Lung (tissue), 12 donors: ENCODE measurements around the gene PAPPA. TPM values are rescaled to one million over a fixed set of nuclear protein-coding genes. Genes with fewer than 3 reads are reported as not detected.

Experiments
- ATAC-seq: fragments of 200-7000 bp; cut with Tn5 transposase; one replicate; pipeline ENCODE4 v1.9.1; 2020; ENCODE audit warnings: moderate number of reproducible peaks; ENCODE audit not compliant: insufficient read depth, low FRiP score
- DNase-seq, 3 donors: peaks; one replicate each; pipeline ENCODE4 v3.0.0-alpha.2; 2013 to 2017
- H3K27ac ChIP-seq, 2 donors: one replicate each; pipeline ENCODE4 v1.5.1; 2013; ENCODE audit warnings: mild to moderate bottlenecking in 2 of 2, moderate library complexity in 2 of 2, control low read depth in 1 of 2, inconsistent platforms in 1 of 2, low read depth in 1 of 2, low read length in 1 of 2
- H3K27me3 ChIP-seq, 3 donors: one replicate each; pipeline ENCODE4 v1.5.1; 2013; ENCODE audit warnings: low read length in 2 of 3; ENCODE audit not compliant: control insufficient read depth in 3 of 3, insufficient read depth in 3 of 3
- H3K36me3 ChIP-seq, 4 donors: one replicate each; pipeline ENCODE4 v1.5.1; 2013; ENCODE audit warnings: low read length in 4 of 4, mild to moderate bottlenecking in 1 of 4, moderate library complexity in 1 of 4; ENCODE audit not compliant: control insufficient read depth in 4 of 4, insufficient read depth in 4 of 4
- H3K4me1 ChIP-seq, 5 donors: one replicate each; pipeline ENCODE4 v1.5.1; 2013; ENCODE audit warnings: low read length in 5 of 5, mild to moderate bottlenecking in 2 of 5, moderate library complexity in 1 of 5; ENCODE audit not compliant: control insufficient read depth in 5 of 5, insufficient read depth in 5 of 5
- H3K4me3 ChIP-seq: one replicate; pipeline ENCODE4 v1.5.1; 2013; ENCODE audit warnings: mild to moderate bottlenecking, control low read depth, moderate library complexity
- H3K9ac ChIP-seq, 2 donors: one replicate each; pipeline ENCODE4 v1.5.1; 2013; ENCODE audit warnings: low read length in 2 of 2, control low read depth in 1 of 2; ENCODE audit not compliant: insufficient read depth in 1 of 2
- H3K9me3 ChIP-seq, 4 donors: one replicate each; pipeline ENCODE4 v1.5.1; 2013; ENCODE audit warnings: low read length in 3 of 4, mild to moderate bottlenecking in 1 of 4, moderate library complexity in 1 of 4; ENCODE audit not compliant: control insufficient read depth in 4 of 4, insufficient read depth in 3 of 4
- CTCF ChIP-seq: IDR thresholded peaks from 2 replicates; pipeline ENCODE4 v1.5.1; 2012; ENCODE audit warnings: mild to moderate bottlenecking; ENCODE audit errors: control extremely low read depth, extremely low read depth
- WGBS, 2 donors: extraction: QIAGEN DNeasy Blood & Tissue Kit; methylation state at CpG; one replicate each; pipeline ENCODE4 v1.1.7; 2013; 5-methylcytosine and 5-hydroxymethylcytosine counted together
- polyA plus RNA-seq, 2 donors: library from polyadenylated mRNA; stranded (reverse); fragments of 200-250 nt; gene quantifications; one replicate each; pipeline ENCODE4 v1.2.1, GENCODE V29; 2013
- total RNA-seq, 2 donors: library from RNA; depleted of rRNA in 1 of 2; stranded (reverse); fragments of >200 nt in 1 of 2; gene quantifications; one replicate each; pipeline ENCODE4 v1.2.1, GENCODE V29; 2014 to 2021
- donor health status: control.
- donor health status: control.
- donor health status: Bipolar disorder and iron deficiency.
- donor health status: healthy.
- donor health status: DM: yes; HTN: yes; CAD: no.

PAPPA gene
- total and polyA plus RNA-seq, 4 donors = 0.45 to 6.7 (median 3.6) TPM

DNA sequence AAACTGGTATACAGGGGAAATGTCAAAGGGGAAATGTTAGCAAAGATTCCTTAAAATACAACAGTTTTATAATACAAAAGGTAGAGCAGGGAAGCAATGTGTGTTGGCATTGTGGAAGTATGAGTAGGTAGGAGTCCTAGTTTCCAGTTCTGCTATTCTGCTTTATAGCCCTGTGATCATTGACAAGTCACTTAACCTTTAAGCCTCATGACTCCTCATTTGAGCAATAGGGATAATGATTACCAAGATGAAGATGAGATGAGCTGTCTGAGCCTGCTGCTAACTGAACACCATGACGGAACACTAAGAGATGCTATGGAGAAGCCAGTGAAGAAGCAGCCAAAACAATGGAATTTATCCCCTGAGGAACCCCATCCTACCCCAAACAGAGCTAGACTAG, 251.7 kb downstream of the PAPPA start:
- ATAC-seq (no peak), DNase-seq (no peak)
- no peak for TF ChIP-seq CTCF
- Histone ChIP-seq H3K27me3 (no peaks in the 10 kb centered on the region), H3K9ac (no peak overlapping the region), H3K27ac (no peak overlapping the region), H3K4me1 (no peaks in the 10 kb centered on the region), H3K9me3 (no peaks in the 10 kb centered on the region), H3K36me3 (no peaks in the 10 kb centered on the region), H3K4me3 (no peak overlapping the region)
- WGBS, 2 donors = 92 to 93% methylated on average over 1 of the region's 1 CpG

DNA sequence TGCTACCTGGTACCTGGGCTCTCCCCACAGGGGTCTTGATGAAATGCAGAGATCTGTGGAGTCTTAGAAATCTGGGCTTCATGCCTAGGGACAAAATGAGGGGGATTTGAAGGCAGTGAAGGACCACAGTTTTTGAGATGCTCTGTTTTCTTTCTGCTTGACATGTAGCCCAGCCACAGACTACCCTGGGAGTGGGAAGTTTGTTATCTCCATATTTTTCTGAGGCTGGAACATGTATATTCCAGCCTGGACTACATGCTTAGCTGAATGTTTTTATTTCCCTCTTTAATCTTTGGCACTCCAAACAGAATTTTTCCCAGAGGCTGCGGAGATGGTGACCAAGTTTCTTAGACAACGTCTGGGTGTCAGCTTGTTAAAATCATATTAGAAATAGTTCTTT, 252.9 kb downstream of the PAPPA start:
- Histone ChIP-seq H3K36me3 (no peaks in the 10 kb centered on the region), H3K4me1 (no peaks in the 10 kb centered on the region), H3K4me3 (no peak overlapping the region), H3K9ac (no peak overlapping the region), H3K9me3 (no peaks in the 10 kb centered on the region), H3K27ac (no peak overlapping the region), H3K27me3 (no peaks in the 10 kb centered on the region)
- WGBS, 2 donors = 80 to 91% methylated on average over 2 of the region's 2 CpGs
- TF ChIP-seq CTCF = no peak
- ATAC-seq = no peak
- DNase-seq = peak in 2 of 3 donors; percentile 12 to 37

GRCh38 chr9:116409129-116409528, 255.5 kb downstream of the PAPPA start:
- no peak for TF ChIP-seq CTCF

GRCh38 chr9:116409638-116410037, 256.0 kb downstream of the PAPPA start:
- ATAC-seq = no peak

More at GRCh38 chr9:116409129-116409528, 255.5 kb downstream of the PAPPA start:
- DNase-seq (no peak), ATAC-seq (no peak)
- H3K27ac ChIP-seq = no peak overlapping the region
- no peaks in the 10 kb centered on the region for H3K4me1 ChIP-seq
- no peak overlapping the region for H3K4me3 ChIP-seq
- 84% methylated on average over 2 of the region's 2 CpGs for WGBS, 2 donors
- no peaks in the 10 kb centered on the region for H3K27me3 ChIP-seq
- H3K9me3 ChIP-seq = no peaks in the 10 kb centered on the region
- H3K36me3 ChIP-seq = no peaks in the 10 kb centered on the region
- H3K9ac ChIP-seq = no peak overlapping the region

More at GRCh38 chr9:116409638-116410037, 256.0 kb downstream of the PAPPA start:
- Histone ChIP-seq H3K9me3 (no peaks in the 10 kb centered on the region), H3K27me3 (no peaks in the 10 kb centered on the region), H3K36me3 (no peaks in the 10 kb centered on the region), H3K9ac (no peak overlapping the region), H3K27ac (no peak overlapping the region), H3K4me3 (no peak overlapping the region), H3K4me1 (no peaks in the 10 kb centered on the region)
- 85 to 89% methylated on average over 6 of the region's 6 CpGs for WGBS, 2 donors
- no peak for DNase-seq
- TF ChIP-seq CTCF = no peak
